ENCODE data around the gene PA2G4.
"Not testable (repeated sequence)": the region's sequence is repeated elsewhere in the genome, so short reads cannot be mapped to it uniquely, and the experiment has no call there.

The PA2G4 gene

DNA sequence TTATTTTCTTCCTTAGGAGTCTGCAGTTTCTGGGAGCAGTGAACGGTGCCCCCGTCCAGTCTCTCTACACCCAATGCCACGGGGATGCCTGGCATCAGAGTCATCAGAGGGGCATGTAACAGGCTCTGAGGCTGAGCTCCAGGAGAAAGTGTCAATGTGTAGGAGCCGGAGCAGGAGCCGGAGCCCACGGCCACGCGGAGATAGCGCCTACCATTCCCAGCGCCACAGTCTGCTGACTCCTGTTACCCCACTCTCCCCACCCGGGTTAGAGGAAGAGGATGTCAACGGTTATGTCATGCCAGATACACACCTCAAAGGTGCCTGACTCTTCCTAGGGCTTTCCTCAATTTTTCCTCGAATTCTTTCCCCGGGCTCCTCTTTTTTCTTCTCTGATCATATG, 3.3 kb upstream of the PA2G4 start:
- no peak for DNase-seq

- no peak for DNase-seq
These were observed 1.7 kb upstream of the PA2G4 start for GRCh38 chr12:56102683-56103065.

GRCh38 chr12:56103066-56103711, 1.2 kb upstream of the PA2G4 start:
- no peak for DNase-seq

DNA sequence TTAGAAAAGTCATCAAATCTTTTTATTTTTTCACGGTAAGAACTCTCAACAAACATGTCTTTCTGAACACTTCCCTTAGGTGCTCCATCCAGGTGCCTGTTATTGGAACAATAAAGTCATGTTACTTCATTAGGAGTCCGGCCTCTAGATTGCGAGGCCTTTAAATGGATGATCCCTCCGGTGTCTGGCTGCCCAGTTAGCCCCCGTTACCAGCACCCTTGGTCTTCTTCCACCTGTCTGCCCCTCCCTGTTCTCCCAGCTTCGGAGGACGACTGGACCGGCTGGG, 593 bp upstream of the PA2G4 start:
- DNase-seq: no peak

DNA sequence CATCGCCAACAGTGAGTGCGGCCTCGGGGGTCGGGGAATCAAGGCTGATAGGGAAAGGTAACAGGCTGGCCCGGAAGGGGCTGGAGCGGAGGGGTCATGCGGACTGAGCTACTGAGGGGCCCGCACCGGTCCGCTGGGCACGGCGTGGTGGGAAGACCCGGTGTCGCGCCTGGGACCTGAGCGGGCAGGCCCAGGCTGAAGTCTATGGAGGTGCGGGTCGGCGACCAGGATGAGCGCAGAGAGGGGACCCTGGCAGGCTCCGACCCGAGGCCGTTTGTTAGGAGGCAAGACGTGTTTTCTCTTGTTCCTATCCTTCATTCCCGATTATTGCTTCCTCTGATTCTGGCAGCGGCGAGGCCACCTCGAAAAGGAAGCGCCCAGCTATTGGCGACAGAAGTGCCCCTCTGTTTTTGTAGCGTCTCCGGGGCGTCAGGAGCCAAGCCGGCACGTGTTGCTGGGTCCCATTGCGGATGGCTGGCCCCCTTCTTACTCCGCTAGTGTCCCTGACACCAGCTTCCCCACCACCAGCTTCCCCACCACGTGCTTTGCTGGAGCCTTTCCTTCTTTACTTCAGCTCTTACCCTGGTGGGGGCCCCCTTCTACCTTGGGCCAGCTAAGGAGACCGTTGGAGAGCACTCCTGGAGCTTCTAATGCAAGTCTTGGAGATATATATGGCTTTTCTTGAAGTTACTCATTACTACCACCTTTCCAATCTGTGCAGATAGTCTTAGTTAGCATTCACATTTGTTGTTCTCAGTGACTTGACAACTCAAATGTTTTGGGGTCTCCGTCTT, 653 bp downstream of the PA2G4 start:
- no peak for DNase-seq

DNA sequence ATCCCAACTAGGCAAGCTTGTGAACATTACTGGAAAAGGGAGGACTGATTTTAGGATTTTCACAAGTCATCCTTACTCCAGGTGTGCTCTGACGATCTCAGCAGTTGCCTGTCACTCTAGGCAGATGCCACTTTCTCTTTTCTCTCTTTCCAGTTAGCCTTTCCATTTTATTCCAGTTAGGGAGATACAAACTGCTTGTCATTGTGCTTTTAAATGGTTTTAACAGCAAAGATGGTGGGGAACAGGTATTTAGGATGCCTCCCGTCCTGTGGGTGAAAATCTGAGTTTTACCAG, 1.2 kb downstream of the PA2G4 start:
- no peak for DNase-seq

GRCh38 chr12:56107242-56107641, 2.9 kb downstream of the PA2G4 start:
- DNase-seq: no peak

GRCh38 chr12:56110571-56110970, 6.2 kb downstream of the PA2G4 start:
- no peak for DNase-seq

- DNase-seq: no peak
These were observed 9.7 kb downstream of the PA2G4 start for GRCh38 chr12:56114084-56114483.

DNA sequence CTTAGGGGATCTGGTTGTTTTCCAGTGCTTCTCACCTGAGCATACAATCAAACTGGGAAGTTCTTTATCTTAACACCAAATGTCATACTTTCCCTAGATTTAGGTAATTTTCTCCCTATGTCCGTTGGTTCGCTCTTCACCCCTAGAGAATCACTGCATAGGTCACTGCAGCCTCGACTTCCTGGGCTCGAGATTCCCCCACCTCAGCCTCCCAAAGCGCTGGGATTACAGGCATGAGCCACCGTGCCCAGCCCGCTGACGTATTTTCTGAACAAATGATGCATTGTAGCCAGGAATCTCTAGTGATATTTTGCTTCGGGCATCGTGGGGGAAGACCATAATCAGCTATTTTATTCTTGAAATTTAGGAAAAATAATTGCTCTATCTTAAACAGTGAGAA, 11.0 kb downstream of the PA2G4 start:
- no peak for DNase-seq

GRCh38 chr12:56116267-56117081, 12.1 kb downstream of the PA2G4 start, which contains the start of gene RPL41:
Gene RPL41, plus strand, starts transcription at chr12:56116633.
- DNase-seq: peak; percentile 80

GRCh38 chr12:56117082-56117706, 12.8 kb downstream of the PA2G4 start:
- not testable (repeated sequence) for DNase-seq

- DNase-seq: peak; percentile 98
These were observed 13.7 kb downstream of the PA2G4 start, which contains the start of gene ZC3H10 for GRCh38 chr12:56117778-56118687. Gene ZC3H10, plus strand, starts transcription at chr12:56118266. Its CDS starts 2,297 bp downstream, at chr12:56120563.

DNA sequence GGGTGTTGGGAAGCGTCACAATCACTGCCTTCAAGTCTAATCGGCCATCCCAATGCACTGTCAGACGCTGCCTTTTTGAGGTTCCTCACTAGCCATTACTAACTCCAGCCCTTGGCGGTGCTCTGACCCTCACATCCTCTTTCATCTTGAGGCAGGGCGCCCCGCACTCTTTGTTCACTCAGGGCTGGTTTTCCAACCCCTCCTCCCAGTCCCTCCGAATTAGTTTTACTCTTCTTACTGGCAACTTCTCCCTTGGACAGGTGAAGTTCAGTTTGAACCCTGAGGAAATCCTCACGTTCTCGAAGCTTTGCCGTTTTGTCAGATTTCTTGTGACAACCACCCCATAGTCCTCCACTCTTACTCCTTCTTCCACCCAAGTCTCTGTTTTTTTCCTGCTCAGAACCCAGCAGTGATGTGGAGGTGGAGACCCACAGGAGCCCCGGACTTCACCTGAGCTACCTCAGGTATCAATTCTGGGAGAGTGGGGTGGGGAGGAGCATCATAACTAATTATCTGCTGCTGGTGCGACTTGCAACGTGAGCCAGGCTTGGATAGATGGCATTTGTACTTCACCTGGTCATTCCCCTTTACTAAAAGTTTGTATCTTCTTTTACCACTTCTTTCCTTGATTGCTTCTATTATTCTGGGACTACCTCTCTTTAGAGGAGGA, 14.5 kb downstream of the PA2G4 start:
- DNase-seq: no peak

DNA sequence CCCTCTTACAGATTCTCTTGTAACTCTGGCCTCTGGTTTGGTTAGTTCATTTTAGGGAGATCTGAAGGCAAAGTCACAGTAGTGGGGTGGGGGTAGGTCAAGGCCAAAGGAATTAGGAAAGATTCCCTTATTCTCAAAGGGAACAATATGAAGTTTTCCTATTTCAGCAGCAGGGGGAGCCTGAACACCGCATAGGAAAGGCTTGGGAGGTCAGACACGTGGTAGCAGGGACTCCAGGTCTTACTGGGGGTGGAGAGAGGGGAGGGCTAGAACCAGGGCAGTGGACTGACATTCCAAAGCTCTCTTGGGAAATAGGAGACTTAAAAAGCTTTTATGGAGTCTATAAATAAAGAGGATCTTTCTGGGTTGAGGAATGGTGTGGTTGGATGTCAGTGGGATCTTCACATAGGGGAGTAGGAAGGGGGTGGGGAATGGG, 15.0 kb downstream of the PA2G4 start:
- peak; percentile 57 for DNase-seq

GRCh38 chr12:56120158-56120846, 15.9 kb downstream of the PA2G4 start:
- DNase-seq: no peak

DNA sequence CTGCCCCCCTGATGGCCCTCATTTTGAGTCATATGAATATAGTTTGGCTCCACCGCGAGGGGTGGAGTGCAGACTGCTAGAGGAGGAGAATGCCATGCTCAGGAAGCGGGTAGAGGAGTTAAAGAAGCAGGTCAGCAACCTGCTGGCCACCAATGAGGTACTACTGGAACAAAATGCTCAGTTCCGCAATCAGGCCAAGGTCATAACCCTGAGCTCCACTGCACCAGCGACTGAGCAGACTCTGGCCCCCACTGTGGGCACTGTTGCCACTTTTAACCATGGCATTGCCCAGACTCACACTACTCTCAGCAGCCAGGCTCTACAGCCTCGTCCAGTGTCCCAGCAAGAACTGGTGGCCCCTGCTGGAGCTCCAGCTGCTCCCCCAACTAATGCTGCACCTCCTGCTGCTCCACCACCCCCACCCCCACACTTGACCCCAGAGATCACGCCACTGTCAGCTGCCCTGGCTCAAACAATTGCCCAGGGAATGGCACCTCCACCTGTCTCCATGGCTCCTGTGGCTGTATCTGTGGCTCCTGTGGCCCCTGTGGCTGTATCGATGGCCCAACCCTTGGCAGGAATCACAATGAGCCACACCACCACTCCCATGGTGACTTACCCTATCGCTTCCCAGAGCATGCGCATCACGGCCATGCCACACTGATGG, 17.0 kb downstream of the PA2G4 start:
- no peak for DNase-seq

DNA sequence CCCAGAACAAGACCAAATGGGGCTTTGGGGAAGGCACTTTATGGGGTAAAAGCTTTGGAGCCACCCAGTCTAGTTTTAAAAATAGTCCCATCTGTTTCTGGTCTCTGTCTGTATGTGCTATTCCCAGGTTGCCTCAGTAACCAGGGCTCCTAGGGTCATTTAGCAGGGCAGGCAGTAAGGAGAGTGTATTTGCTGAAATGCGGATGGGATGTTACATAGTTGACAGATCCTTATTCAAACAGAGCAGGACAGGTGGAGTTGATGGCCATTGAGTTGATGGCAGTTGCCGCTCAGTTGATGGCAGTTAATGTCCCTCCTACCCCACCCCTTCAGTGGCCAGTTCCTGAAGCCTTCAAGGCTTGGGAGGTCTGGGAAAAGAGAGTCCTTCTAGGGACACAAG, 18.3 kb downstream of the PA2G4 start:
- peak; percentile 21 for DNase-seq

- no peak for DNase-seq
These were observed 19.8 kb downstream of the PA2G4 start for GRCh38 chr12:56124133-56124532.

DNA sequence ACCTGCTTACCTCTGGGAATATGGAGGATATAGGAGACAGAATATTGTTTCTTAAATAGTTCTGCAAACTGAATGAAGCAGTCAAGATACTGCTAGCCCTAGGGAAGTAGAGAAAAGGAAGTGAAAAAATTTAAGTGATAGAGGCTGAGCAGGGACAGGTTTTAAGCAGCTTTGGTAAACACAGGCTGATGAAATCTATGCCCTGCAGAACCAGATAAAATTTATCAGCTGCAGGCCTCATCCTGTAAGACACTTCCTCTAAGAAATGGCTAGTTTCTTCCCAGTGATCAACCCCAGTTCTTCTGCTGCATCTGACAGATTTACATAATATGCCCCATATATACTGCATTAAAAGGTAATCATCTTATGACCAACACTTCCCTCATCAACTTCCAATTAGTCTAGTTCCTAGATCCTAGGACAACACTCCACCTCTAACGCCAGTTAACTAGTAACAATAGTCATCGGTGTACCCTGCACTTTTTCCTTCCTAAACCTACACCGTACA, 22.4 kb downstream of the PA2G4 start:
- no peak for DNase-seq

Data from NCI-H510A (cell line).